ENCODE data around the gene NPAS3. TPM values are rescaled to one million over a fixed set of nuclear protein-coding genes. Genes with fewer than 3 reads are reported as not detected.

Gene NPAS3
- total RNA-seq, 1 experiment from 2014 or later = not detected

DNA sequence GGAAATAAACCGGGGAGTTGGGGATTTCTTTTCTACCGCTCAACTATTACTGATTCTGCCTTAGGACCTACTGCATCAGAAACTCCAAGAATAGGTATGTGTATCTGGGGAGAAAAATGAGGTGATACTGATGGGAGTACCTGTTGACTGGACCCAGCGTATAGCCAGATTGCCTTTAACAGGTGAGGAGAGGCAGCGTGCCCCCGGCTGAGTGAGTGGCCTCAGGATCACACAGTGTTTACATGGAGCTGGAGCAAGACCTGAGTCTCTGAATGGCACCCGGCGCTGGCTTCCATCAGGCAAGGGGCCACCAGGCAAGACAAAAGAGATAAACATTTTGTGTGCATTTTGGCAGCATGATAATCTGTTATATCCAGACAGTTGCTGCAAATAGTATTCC lies 516.0 kb downstream of the NPAS3 start:
- no peaks in the 10 kb centered on the region for H3K9me2 ChIP-seq (ENCODE audit: insufficient read depth)
- H3K36me3 ChIP-seq (ENCODE audit: control insufficient read depth in 1 of 2, insufficient read depth in 2 of 2, low read length in 2 of 2) = no peaks in the 10 kb centered on the region
- no peaks in the 10 kb centered on the region for H3K27me3 ChIP-seq (ENCODE audit: insufficient read depth, low read length)
- no peaks in the 10 kb centered on the region for H3K79me2 ChIP-seq (ENCODE audit: insufficient read depth, low read length)
- no peaks in the 10 kb centered on the region for H3K4me1 ChIP-seq (ENCODE audit: control insufficient read depth in 1 of 2, insufficient read depth in 2 of 2, low read length in 2 of 2)
- TF ChIP-seq POLR2A (IDR thresholded peaks at IDR 0.05; ENCODE audit: borderline replicate concordance, extremely low read depth, insufficient read depth, insufficient read length) (no peak), FOSL1 (IDR thresholded peaks at IDR 0.05; ENCODE audit: low read depth) (no peak), YY1 (IDR thresholded peaks at IDR 0.05; ENCODE audit: extremely low read depth, insufficient replicate concordance, low read depth, low read length) (no peak), CEBPB (IDR thresholded peaks at IDR 0.05; ENCODE audit: low read depth) (no peak), ELF1 (IDR thresholded peaks at IDR 0.05; ENCODE audit: borderline replicate concordance, low read depth) (no peak), POLR2AphosphoS5 (IDR thresholded peaks at IDR 0.05; ENCODE audit: low read depth, low read length) (no peak), EZH2 (IDR thresholded peaks at IDR 0.05) (no peak), SP1 (IDR thresholded peaks at IDR 0.05; ENCODE audit: low read depth) (no peak), SIN3A (IDR thresholded peaks at IDR 0.05; ENCODE audit: low read depth) (no peak), RAD21 (IDR thresholded peaks at IDR 0.05; ENCODE audit: low read depth) (no peak)
- TF ChIP-seq, protein P1, sequence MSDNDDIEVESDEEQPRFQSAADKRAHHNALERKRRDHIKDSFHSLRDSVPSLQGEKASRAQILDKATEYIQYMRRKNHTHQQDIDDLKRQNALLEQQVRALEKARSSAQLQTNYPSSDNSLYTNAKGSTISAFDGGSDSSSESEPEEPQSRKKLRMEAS (IDR thresholded peaks at IDR 0.05) = no peak
- TF ChIP-seq, protein P2, sequence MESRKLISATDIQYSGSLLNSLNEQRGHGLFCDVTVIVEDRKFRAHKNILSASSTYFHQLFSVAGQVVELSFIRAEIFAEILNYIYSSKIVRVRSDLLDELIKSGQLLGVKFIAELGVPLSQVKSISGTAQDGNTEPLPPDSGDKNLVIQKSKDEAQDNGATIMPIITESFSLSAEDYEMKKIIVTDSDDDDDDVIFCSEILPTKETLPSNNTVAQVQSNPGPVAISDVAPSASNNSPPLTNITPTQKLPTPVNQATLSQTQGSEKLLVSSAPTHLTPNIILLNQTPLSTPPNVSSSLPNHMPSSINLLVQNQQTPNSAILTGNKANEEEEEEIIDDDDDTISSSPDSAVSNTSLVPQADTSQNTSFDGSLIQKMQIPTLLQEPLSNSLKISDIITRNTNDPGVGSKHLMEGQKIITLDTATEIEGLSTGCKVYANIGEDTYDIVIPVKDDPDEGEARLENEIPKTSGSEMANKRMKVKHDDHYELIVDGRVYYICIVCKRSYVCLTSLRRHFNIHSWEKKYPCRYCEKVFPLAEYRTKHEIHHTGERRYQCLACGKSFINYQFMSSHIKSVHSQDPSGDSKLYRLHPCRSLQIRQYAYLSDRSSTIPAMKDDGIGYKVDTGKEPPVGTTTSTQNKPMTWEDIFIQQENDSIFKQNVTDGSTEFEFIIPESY (IDR thresholded peaks at IDR 0.05; ENCODE audit: extremely low read depth, insufficient replicate concordance, low read length) = no peak
- TF ChIP-seq, protein P3, sequence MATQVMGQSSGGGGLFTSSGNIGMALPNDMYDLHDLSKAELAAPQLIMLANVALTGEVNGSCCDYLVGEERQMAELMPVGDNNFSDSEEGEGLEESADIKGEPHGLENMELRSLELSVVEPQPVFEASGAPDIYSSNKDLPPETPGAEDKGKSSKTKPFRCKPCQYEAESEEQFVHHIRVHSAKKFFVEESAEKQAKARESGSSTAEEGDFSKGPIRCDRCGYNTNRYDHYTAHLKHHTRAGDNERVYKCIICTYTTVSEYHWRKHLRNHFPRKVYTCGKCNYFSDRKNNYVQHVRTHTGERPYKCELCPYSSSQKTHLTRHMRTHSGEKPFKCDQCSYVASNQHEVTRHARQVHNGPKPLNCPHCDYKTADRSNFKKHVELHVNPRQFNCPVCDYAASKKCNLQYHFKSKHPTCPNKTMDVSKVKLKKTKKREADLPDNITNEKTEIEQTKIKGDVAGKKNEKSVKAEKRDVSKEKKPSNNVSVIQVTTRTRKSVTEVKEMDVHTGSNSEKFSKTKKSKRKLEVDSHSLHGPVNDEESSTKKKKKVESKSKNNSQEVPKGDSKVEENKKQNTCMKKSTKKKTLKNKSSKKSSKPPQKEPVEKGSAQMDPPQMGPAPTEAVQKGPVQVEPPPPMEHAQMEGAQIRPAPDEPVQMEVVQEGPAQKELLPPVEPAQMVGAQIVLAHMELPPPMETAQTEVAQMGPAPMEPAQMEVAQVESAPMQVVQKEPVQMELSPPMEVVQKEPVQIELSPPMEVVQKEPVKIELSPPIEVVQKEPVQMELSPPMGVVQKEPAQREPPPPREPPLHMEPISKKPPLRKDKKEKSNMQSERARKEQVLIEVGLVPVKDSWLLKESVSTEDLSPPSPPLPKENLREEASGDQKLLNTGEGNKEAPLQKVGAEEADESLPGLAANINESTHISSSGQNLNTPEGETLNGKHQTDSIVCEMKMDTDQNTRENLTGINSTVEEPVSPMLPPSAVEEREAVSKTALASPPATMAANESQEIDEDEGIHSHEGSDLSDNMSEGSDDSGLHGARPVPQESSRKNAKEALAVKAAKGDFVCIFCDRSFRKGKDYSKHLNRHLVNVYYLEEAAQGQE (IDR thresholded peaks at IDR 0.05; ENCODE audit: low read depth) = no peak
- H3K4me2 ChIP-seq (ENCODE audit: low read length) = no peak overlapping the region
- H3K4me3 ChIP-seq (replicated peaks in 1 of 2; ENCODE audit: low read depth in 1 of 2, low read length in 2 of 2) = no peak overlapping the region
- POLR2A ChIA-PET = no interaction called here
- DNase-seq (ENCODE audit: low read depth, low spot score) (no peak), ATAC-seq (no peak)
- CTCF ChIA-PET = no interaction called here
- no TSS peak for BruUV-seq (replicated peaks)
- no peaks in the 10 kb centered on the region for H4K20me1 ChIP-seq (ENCODE audit: insufficient read depth)
- H3K9me3 ChIP-seq (ENCODE audit: control insufficient read depth in 1 of 2, insufficient read depth in 1 of 2, low read depth in 1 of 2, low read length in 2 of 2) = no peaks in the 10 kb centered on the region
- RAD21 ChIA-PET (ENCODE audit: low non-redundant PET in 1 of 2, low total read pairs in 2 of 2, uncharacterized antibody in 2 of 2, unreplicated experiment in 2 of 2) = no interaction called here
- H3K9ac ChIP-seq (ENCODE audit: low read length) = no peak overlapping the region
- H2AFZ ChIP-seq (ENCODE audit: low read depth, low read length, poor library complexity, severe bottlenecking) = no peak overlapping the region
- intact Hi-C loops (cut with micrococcal nuclease) = no loop called here
- no peak overlapping the region for H3K27ac ChIP-seq (ENCODE audit: low read depth, low read length)
